Glutamatergic neuron (in vitro differentiated cells): ENCODE results near the gene NTRK3. TPM values are rescaled to one million over a fixed set of nuclear protein-coding genes. Genes with fewer than 3 reads are reported as not detected.

Source experiments
- DNase-seq: peaks from one replicate; pipeline ENCODE4 v3.0.0; 2022
- H3K27ac Mint-ChIP-seq: one replicate; pipeline ENCODE4 v1.8.0; 2020; ENCODE audit warnings: mild to moderate bottlenecking, mixed read lengths, inconsistent platforms; ENCODE audit not compliant: unreplicated experiment
- H3K27me3 Mint-ChIP-seq: one replicate; pipeline ENCODE4 v1.8.0; 2020; ENCODE audit warnings: mild to moderate bottlenecking, moderate library complexity, mixed read lengths, inconsistent platforms; ENCODE audit not compliant: unreplicated experiment
- H3K36me3 Mint-ChIP-seq: one replicate; pipeline ENCODE4 v1.8.0; 2020; ENCODE audit warnings: mild to moderate bottlenecking, mixed read lengths, inconsistent platforms; ENCODE audit not compliant: unreplicated experiment
- H3K4me1 Mint-ChIP-seq: one replicate; pipeline ENCODE4 v1.8.0; 2020; ENCODE audit warnings: mild to moderate bottlenecking, low read depth, mixed read lengths, inconsistent platforms; ENCODE audit not compliant: unreplicated experiment
- H3K4me3 Mint-ChIP-seq: one replicate; pipeline ENCODE4 v1.8.0; 2020; ENCODE audit warnings: mild to moderate bottlenecking, mixed read lengths, inconsistent platforms; ENCODE audit not compliant: unreplicated experiment
- H3K9me3 Mint-ChIP-seq: one replicate; pipeline ENCODE4 v1.8.0; 2020; ENCODE audit warnings: mild to moderate bottlenecking, moderate library complexity, mixed read lengths, inconsistent platforms; ENCODE audit not compliant: unreplicated experiment
- total RNA-seq: library from RNA; stranded (reverse); fragmentation: NEBNext Ultra II Directional; extraction: Animal tissue kit (Norgen Biotek cat#: 25700); gene quantifications from one replicate; pipeline ENCODE4 v1.2.1, GENCODE V29; 2021; ENCODE audit not compliant: unreplicated experiment
- TF ChIP-seq, protein P1 (sequence below): fragments of 200-600 bp; sonication (generic); IDR thresholded peaks from one replicate; pipeline ENCODE4 v1.5.0; 2021; ENCODE audit not compliant: partially characterized antibody, unreplicated experiment

NTRK3 gene
- total RNA-seq, 1 donor from 2014 or later: 9.5 TPM

- Mint-ChIP-seq H3K4me1 (no peaks in the 10 kb centered on the region), H3K27me3 (no peaks in the 10 kb centered on the region), H3K36me3 (no peaks in the 10 kb centered on the region), H3K9me3 (no peaks in the 10 kb centered on the region), H3K4me3 (no peak overlapping the region), H3K27ac (no peak overlapping the region)
- no peak for DNase-seq
- TF ChIP-seq, protein P1, sequence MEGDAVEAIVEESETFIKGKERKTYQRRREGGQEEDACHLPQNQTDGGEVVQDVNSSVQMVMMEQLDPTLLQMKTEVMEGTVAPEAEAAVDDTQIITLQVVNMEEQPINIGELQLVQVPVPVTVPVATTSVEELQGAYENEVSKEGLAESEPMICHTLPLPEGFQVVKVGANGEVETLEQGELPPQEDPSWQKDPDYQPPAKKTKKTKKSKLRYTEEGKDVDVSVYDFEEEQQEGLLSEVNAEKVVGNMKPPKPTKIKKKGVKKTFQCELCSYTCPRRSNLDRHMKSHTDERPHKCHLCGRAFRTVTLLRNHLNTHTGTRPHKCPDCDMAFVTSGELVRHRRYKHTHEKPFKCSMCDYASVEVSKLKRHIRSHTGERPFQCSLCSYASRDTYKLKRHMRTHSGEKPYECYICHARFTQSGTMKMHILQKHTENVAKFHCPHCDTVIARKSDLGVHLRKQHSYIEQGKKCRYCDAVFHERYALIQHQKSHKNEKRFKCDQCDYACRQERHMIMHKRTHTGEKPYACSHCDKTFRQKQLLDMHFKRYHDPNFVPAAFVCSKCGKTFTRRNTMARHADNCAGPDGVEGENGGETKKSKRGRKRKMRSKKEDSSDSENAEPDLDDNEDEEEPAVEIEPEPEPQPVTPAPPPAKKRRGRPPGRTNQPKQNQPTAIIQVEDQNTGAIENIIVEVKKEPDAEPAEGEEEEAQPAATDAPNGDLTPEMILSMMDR: no peak
Measured at GRCh38 chr15:87938031-87938430, 318.5 kb downstream of the NTRK3 start.

- no peaks in the 10 kb centered on the region for H3K4me1 Mint-ChIP-seq
- H3K36me3 Mint-ChIP-seq: no peaks in the 10 kb centered on the region
- no peaks in the 10 kb centered on the region for H3K9me3 Mint-ChIP-seq
- no peak for DNase-seq
- H3K27me3 Mint-ChIP-seq: no peaks in the 10 kb centered on the region
- TF ChIP-seq, protein P1: no peak
- H3K27ac Mint-ChIP-seq: no peak overlapping the region
- H3K4me3 Mint-ChIP-seq: no peak overlapping the region
Measured at GRCh38 chr15:87935583-87935982, 321.0 kb downstream of the NTRK3 start.

DNA sequence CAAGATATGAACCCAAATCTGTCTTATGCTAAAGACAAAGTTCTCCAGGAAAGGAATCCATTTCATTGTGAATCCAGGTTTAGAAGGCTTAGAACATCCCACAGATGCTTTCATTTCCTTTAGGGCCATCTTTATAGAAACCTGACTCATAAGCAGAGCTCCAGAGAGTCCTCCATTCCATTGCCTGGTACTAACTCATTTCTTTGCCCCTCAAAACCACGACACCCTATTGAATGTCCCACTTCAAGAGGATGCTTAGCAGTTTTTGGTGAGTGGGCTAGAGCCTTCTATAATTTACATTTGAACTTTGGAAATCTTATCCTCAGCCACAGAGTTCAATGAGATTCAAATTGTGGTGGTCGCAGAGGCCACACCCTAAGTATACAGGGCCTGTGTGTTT is 325.0 kb downstream of the NTRK3 start:
- Mint-ChIP-seq H3K4me1 (no peaks in the 10 kb centered on the region), H3K36me3 (no peaks in the 10 kb centered on the region), H3K27ac (no peak overlapping the region), H3K4me3 (no peak overlapping the region), H3K27me3 (peaks cover 2% of the 10 kb centered on the region), H3K9me3 (peaks cover 2% of the 10 kb centered on the region)
- no peak for DNase-seq
- TF ChIP-seq, protein P1: no peak

GRCh38 chr15:87930457-87930856 is 326.1 kb downstream of the NTRK3 start:
- Mint-ChIP-seq H3K4me3 (no peak overlapping the region), H3K27me3 (peaks cover 2% of the 10 kb centered on the region), H3K9me3 (peaks cover 2% of the 10 kb centered on the region)

GRCh38 chr15:87929841-87930240 is 326.7 kb downstream of the NTRK3 start:
- H3K4me3 Mint-ChIP-seq: no peak overlapping the region
- H3K27ac Mint-ChIP-seq: no peak overlapping the region
- H3K9me3 Mint-ChIP-seq: peaks cover 2% of the 10 kb centered on the region
- H3K36me3 Mint-ChIP-seq: no peaks in the 10 kb centered on the region
- no peak for DNase-seq
- peaks cover 2% of the 10 kb centered on the region for H3K27me3 Mint-ChIP-seq
- H3K4me1 Mint-ChIP-seq: no peaks in the 10 kb centered on the region
- TF ChIP-seq, protein P1: no peak

More at GRCh38 chr15:87930457-87930856, 326.1 kb downstream of the NTRK3 start:
- DNase-seq: no peak
- no peak overlapping the region for H3K27ac Mint-ChIP-seq
- TF ChIP-seq, protein P1: no peak
- no peaks in the 10 kb centered on the region for H3K4me1 Mint-ChIP-seq
- H3K36me3 Mint-ChIP-seq: no peaks in the 10 kb centered on the region
